OCI-LY1 (cell line): Measurements from ENCODE around the gene CSDE1.

Experiments
- H2AFZ ChIP-seq: fragments of 200-600 bp; sonication (generic), shearing (Covaris generic); 2 replicates; pipeline ENCODE4 v1.6.0; 2014; ENCODE audit warnings: antibody characterized with exemption, mild to moderate bottlenecking, low read length
- H3F3A ChIP-seq: fragments of 200-600 bp; sonication (generic), shearing (Covaris generic); 2 replicates; pipeline ENCODE4 v1.6.0; 2014; ENCODE audit warnings: mild to moderate bottlenecking, antibody characterized with exemption, low read length, moderate library complexity; ENCODE audit not compliant: insufficient read depth
- H3K27ac ChIP-seq: fragments of 200-600 bp; sonication (generic); 2 replicates; pipeline ENCODE4 v1.5.1; 2014; ENCODE audit warnings: low read length, mixed run types, mild to moderate bottlenecking, low read depth; ENCODE audit not compliant: poor library complexity, severe bottlenecking
- H3K27me3 ChIP-seq: fragments of 200-600 bp; sonication (generic); 2 replicates; pipeline ENCODE4 v1.6.0; 2014; ENCODE audit warnings: antibody characterized with exemption, mild to moderate bottlenecking, low read length, moderate library complexity; ENCODE audit not compliant: insufficient read depth
- H3K36me3 ChIP-seq: fragments of 200-600 bp; sonication (generic); 2 replicates; pipeline ENCODE4 v1.6.1; 2014; ENCODE audit warnings: mild to moderate bottlenecking, antibody characterized with exemption, low read length, moderate library complexity, mixed read lengths; ENCODE audit not compliant: insufficient read depth
- H3K4me1 ChIP-seq: fragments of 200-600 bp; sonication (generic); 2 replicates; pipeline ENCODE4 v1.5.1; 2014; ENCODE audit warnings: mild to moderate bottlenecking, low read length, moderate library complexity; ENCODE audit not compliant: insufficient read depth, severe bottlenecking
- H3K4me2 ChIP-seq: fragments of 200-600 bp; sonication (generic), shearing (Covaris generic); 2 replicates; pipeline ENCODE4 v1.6.1; 2014; ENCODE audit warnings: low read length
- H3K4me3 ChIP-seq: fragments of 200-600 bp; sonication (generic); 2 replicates; pipeline ENCODE4 v1.5.1; 2014; ENCODE audit warnings: low read length, low read depth, mild to moderate bottlenecking, mixed read lengths; ENCODE audit not compliant: poor library complexity, severe bottlenecking
- H3K79me2 ChIP-seq: fragments of 200-600 bp; shearing (Covaris generic); 2 replicates; pipeline ENCODE4 v1.6.1; 2016; ENCODE audit warnings: mixed run types, low read length, mixed read lengths; ENCODE audit not compliant: insufficient read depth
- H3K9ac ChIP-seq: fragments of 200-600 bp; sonication (generic), shearing (Covaris generic); 2 replicates; pipeline ENCODE4 v1.6.1; 2014; ENCODE audit warnings: mild to moderate bottlenecking, low read length, mixed read lengths
- H3K9me2 ChIP-seq: fragments of 200-600 bp; sonication (generic), shearing (Covaris generic); 2 replicates; pipeline ENCODE4 v1.6.1; 2014; ENCODE audit warnings: low read depth, mild to moderate bottlenecking, low read length, mixed read lengths
- H3K9me3 ChIP-seq: fragments of 200-600 bp; shearing (Covaris generic); 2 replicates; pipeline ENCODE4 v1.6.1; 2014; ENCODE audit warnings: low read length, mixed read lengths
- H4K20me1 ChIP-seq: fragments of 200-600 bp; sonication (generic), shearing (Covaris generic); 2 replicates; pipeline ENCODE4 v1.6.0; 2016; ENCODE audit warnings: mild to moderate bottlenecking, low read length; ENCODE audit not compliant: insufficient read depth
- EZH2 ChIP-seq: fragments of 200-600 bp; sonication (generic), shearing (Covaris generic); IDR thresholded peaks from 2 replicates; pipeline ENCODE4 v1.8.0; 2017; ENCODE audit warnings: borderline replicate concordance, mixed run types, mild to moderate bottlenecking, antibody characterized with exemption, low read length, moderate library complexity, mixed read lengths
- TF ChIP-seq, protein P1 (sequence below): fragments of 200-600 bp; sonication (generic), shearing (Covaris generic); IDR thresholded peaks from 2 replicates; pipeline ENCODE4 v1.5.1; 2017; ENCODE audit warnings: mild to moderate bottlenecking, antibody characterized with exemption, low read length, moderate library complexity, mixed read lengths

CSDE1 gene

DNA sequence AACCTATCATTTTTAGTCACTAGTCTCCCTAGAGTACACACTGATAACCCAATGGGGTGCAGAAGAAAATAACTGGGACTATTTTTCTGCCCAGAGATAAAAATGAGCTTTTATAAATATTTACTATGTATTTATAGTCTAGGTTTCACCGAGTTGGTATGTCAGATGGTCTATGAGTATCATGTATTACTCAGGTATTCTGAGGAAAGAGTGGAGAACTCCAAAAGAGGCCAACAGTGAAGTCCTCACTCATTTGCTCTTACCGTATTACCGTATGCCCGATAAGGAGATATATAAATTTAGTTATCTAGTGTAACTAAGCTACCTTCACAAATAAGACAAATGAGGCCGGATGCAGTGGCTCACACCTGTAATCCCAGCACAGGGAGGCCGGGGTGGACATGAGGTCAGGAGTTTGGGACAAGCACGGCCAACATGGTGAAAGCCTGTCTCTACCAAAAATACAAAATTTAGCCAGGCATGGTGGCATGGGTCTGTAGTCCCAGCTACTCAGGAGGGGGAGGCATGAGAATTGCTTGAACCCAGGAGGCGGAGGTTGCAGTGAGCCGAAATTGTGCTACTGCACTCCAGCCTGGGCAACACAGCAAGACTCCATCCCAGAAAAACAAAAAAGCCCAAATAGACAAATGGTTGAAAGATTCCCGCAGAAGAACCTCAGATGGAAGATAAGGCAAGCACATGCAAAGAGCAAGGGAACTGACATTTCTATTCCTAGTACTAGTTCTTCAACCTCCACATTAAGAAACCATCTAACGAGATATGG, 15.6 kb downstream of the CSDE1 start:
- no peak overlapping the region for H3K4me3 ChIP-seq
- no peak overlapping the region for H3K9ac ChIP-seq
- H3K4me2 ChIP-seq, result no peak overlapping the region
- TF ChIP-seq EZH2, result no peak
- TF ChIP-seq, protein P1, sequence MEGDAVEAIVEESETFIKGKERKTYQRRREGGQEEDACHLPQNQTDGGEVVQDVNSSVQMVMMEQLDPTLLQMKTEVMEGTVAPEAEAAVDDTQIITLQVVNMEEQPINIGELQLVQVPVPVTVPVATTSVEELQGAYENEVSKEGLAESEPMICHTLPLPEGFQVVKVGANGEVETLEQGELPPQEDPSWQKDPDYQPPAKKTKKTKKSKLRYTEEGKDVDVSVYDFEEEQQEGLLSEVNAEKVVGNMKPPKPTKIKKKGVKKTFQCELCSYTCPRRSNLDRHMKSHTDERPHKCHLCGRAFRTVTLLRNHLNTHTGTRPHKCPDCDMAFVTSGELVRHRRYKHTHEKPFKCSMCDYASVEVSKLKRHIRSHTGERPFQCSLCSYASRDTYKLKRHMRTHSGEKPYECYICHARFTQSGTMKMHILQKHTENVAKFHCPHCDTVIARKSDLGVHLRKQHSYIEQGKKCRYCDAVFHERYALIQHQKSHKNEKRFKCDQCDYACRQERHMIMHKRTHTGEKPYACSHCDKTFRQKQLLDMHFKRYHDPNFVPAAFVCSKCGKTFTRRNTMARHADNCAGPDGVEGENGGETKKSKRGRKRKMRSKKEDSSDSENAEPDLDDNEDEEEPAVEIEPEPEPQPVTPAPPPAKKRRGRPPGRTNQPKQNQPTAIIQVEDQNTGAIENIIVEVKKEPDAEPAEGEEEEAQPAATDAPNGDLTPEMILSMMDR, result no peak
- H2AFZ ChIP-seq, result no peak overlapping the region
- H3K4me1 ChIP-seq, result no peaks in the 10 kb centered on the region
- peaks cover 80% of the 10 kb centered on the region for H3K79me2 ChIP-seq
- H3K9me2 ChIP-seq, result no peaks in the 10 kb centered on the region
- no peaks in the 10 kb centered on the region for H3F3A ChIP-seq
- H3K9me3 ChIP-seq, result no peaks in the 10 kb centered on the region
- H3K27me3 ChIP-seq, result no peaks in the 10 kb centered on the region
- peaks cover 97% of the 10 kb centered on the region for H3K36me3 ChIP-seq
- H3K27ac ChIP-seq, result no peak overlapping the region
- peaks cover 13% of the 10 kb centered on the region for H4K20me1 ChIP-seq

- no peaks in the 10 kb centered on the region for H3F3A ChIP-seq
- peaks cover 7% of the 10 kb centered on the region for H4K20me1 ChIP-seq
- no peak for TF ChIP-seq EZH2
- TF ChIP-seq, protein P1, result no peak
- no peak overlapping the region for H3K9ac ChIP-seq
- H3K79me2 ChIP-seq, result peaks cover 61% of the 10 kb centered on the region
- H3K4me1 ChIP-seq, result no peaks in the 10 kb centered on the region
- H3K9me2 ChIP-seq, result no peaks in the 10 kb centered on the region
- H3K9me3 ChIP-seq, result no peaks in the 10 kb centered on the region
- H3K4me2 ChIP-seq, result no peak overlapping the region
- H3K4me3 ChIP-seq, result no peak overlapping the region
- peaks cover 97% of the 10 kb centered on the region for H3K36me3 ChIP-seq
- no peak overlapping the region for H2AFZ ChIP-seq
- no peak overlapping the region for H3K27ac ChIP-seq
- no peaks in the 10 kb centered on the region for H3K27me3 ChIP-seq
Observed at GRCh38 chr1:114740331-114740730, 17.5 kb downstream of the CSDE1 start.

GRCh38 chr1:114737314-114737849, 20.4 kb downstream of the CSDE1 start:
- H3K9me2 ChIP-seq, result no peaks in the 10 kb centered on the region
- peaks cover 32% of the 10 kb centered on the region for H3K79me2 ChIP-seq
- TF ChIP-seq EZH2, result no peak
- TF ChIP-seq, protein P1, result no peak
- no peak overlapping the region for H3K9ac ChIP-seq
- H3F3A ChIP-seq, result no peaks in the 10 kb centered on the region
- H3K27me3 ChIP-seq, result no peaks in the 10 kb centered on the region
- no peaks in the 10 kb centered on the region for H3K9me3 ChIP-seq
- H2AFZ ChIP-seq, result no peak overlapping the region
- no peaks in the 10 kb centered on the region for H4K20me1 ChIP-seq
- H3K4me3 ChIP-seq, result no peak overlapping the region
- H3K4me2 ChIP-seq, result no peak overlapping the region
- H3K27ac ChIP-seq, result no peak overlapping the region
- no peaks in the 10 kb centered on the region for H3K4me1 ChIP-seq
- H3K36me3 ChIP-seq, result peaks cover 99% of the 10 kb centered on the region
